Measurements from ENCODE around the gene CPAMD8. TPM values are rescaled to one million over a fixed set of nuclear protein-coding genes. Genes with fewer than 3 reads are reported as not detected.
"Not testable (repeated sequence)": the region's sequence is repeated elsewhere in the genome, so short reads cannot be mapped to it uniquely, and the experiment has no call there.

The CPAMD8 gene
- total RNA-seq, 2 donors from 2014 or later, result 5.5 to 21.4 TPM

DNA sequence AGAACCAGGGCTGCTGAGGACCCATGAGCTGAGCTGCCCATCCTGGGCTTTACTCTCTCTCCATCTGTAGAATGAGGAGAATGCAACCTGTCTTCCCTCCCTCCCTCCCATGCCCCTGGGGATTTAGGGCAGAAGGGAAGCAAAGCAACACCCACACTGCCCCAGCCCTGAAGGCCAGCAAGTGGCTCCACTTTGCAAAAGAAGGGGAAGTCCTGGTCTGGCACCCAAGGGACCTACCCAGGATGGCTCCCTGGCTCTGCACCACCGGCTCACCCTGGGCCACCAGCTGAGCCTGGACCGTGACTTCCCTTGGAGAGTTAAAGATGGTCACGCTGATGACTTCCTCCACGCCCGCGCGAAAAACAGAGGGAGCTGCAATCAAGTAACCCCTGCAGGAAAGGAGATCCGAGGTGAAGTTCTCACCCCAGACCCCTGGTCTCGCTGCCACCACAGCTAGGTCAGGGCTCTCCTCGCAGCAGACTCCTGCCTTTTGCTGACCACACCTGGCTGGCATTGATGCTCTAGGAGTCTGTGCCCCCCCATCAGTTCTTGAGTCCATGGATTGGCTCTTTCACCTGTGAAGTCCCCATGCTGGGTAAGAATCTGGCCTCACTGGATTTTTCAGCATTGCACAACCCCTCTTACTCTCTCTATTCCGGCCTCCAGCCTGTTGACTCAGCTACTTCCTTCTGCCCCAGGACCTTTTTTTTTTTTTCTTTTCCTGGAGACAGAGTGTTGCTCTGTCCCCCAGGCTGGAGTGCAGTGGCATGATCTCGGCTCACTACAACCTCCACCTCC, 4.6 kb downstream of the CPAMD8 start:
- H3K27ac ChIP-seq, result no peak overlapping the region
- no peaks in the 10 kb centered on the region for H3K4me1 ChIP-seq
- DNase-seq (ENCODE audit: low spot score), result no peak
- H3K9me3 ChIP-seq, result peaks cover 0 to 25% of the 10 kb centered on the region in 2 donors
- H3K4me3 ChIP-seq, result no peak overlapping the region
- TF ChIP-seq, protein P1, sequence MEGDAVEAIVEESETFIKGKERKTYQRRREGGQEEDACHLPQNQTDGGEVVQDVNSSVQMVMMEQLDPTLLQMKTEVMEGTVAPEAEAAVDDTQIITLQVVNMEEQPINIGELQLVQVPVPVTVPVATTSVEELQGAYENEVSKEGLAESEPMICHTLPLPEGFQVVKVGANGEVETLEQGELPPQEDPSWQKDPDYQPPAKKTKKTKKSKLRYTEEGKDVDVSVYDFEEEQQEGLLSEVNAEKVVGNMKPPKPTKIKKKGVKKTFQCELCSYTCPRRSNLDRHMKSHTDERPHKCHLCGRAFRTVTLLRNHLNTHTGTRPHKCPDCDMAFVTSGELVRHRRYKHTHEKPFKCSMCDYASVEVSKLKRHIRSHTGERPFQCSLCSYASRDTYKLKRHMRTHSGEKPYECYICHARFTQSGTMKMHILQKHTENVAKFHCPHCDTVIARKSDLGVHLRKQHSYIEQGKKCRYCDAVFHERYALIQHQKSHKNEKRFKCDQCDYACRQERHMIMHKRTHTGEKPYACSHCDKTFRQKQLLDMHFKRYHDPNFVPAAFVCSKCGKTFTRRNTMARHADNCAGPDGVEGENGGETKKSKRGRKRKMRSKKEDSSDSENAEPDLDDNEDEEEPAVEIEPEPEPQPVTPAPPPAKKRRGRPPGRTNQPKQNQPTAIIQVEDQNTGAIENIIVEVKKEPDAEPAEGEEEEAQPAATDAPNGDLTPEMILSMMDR (IDR thresholded peaks at IDR 0.05), result no peak
- no peaks in the 10 kb centered on the region for H3K36me3 ChIP-seq
- H3K27me3 ChIP-seq, result peaks cover 0 to 11% of the 10 kb centered on the region in 2 donors

DNA sequence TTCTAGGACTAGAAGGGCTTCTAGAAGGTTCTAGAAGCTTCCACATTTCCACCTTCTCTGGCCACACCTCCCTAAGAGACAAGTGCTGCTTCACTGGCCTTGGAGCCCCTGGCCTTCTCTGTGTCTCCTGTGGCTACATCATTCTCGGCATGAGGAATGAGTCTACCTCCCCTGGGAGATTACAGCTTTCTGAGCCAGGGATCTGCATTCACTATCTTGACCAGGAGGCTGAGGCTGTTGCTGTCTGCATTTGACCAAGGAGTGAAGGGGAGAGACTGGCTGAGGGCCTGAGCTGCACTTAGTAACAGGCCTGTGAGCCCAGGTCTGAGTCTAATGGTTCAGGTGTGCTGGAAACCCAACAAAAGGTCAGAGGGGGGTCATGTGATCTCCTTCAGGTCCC, 5.3 kb downstream of the CPAMD8 start:
- DNase-seq (ENCODE audit: low spot score), result no peak
- peaks cover 0 to 11% of the 10 kb centered on the region in 2 donors for H3K27me3 ChIP-seq
- peaks cover 0 to 25% of the 10 kb centered on the region in 2 donors for H3K9me3 ChIP-seq
- no peak overlapping the region for H3K4me3 ChIP-seq
- TF ChIP-seq, protein P1 (IDR thresholded peaks at IDR 0.05), result no peak
- H3K4me1 ChIP-seq, result no peaks in the 10 kb centered on the region
- H3K27ac ChIP-seq, result no peak overlapping the region
- H3K36me3 ChIP-seq, result no peaks in the 10 kb centered on the region

DNA sequence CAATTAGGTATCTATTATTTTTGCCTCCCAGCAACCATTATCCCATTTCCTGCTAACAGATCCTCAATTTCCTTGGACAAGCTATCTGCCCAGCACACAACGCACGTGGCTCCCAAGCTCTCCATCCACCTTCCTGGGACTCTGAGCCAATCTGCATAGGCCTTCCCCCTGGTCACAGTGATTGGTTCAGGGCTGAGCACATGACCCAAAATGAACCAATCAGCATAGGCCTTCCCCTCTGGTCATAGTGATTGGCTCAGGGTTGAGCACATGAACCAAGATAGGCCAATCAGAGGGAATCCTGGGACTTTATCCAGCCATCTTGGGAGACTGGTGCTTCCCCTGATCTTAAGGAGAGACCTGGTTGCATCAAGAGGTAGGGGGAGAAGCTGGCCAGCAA, 5.8 kb downstream of the CPAMD8 start:
- Histone ChIP-seq H3K27ac (no peak overlapping the region), H3K4me3 (no peak overlapping the region), H3K9me3 (peaks cover 0 to 25% of the 10 kb centered on the region in 2 donors), H3K4me1 (no peaks in the 10 kb centered on the region), H3K36me3 (no peaks in the 10 kb centered on the region), H3K27me3 (peaks cover 0 to 6% of the 10 kb centered on the region in 2 donors)
- TF ChIP-seq, protein P1 (IDR thresholded peaks at IDR 0.05), result no peak
- DNase-seq (ENCODE audit: low spot score), result no peak

DNA sequence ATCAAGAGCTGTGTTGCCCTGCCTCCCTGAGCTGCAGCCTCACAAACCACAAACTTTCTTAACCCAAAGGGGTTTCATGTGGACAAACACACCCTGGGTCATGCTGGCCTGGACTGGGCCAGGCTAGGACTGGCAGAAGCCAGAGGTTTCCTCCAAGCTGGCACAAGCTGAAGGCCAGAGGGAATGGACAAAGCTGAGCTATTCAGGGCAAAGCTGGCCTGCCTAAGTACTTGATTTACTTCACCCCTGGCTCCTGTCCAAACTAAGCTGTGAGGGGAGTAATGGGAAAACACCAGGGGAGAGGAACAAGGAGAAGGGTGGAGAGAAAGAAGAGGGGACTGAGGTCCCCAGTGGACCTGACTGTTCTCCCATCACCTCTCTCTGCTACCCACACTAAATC, 6.2 kb downstream of the CPAMD8 start:
- Histone ChIP-seq H3K36me3 (no peaks in the 10 kb centered on the region), H3K27me3 (peaks cover 0 to 1% of the 10 kb centered on the region in 2 donors), H3K4me1 (no peaks in the 10 kb centered on the region), H3K4me3 (no peak overlapping the region), H3K9me3 (peaks cover 0 to 25% of the 10 kb centered on the region in 2 donors), H3K27ac (no peak overlapping the region)
- TF ChIP-seq, protein P1 (IDR thresholded peaks at IDR 0.05), result no peak
- no peak for DNase-seq (ENCODE audit: low spot score)

DNA sequence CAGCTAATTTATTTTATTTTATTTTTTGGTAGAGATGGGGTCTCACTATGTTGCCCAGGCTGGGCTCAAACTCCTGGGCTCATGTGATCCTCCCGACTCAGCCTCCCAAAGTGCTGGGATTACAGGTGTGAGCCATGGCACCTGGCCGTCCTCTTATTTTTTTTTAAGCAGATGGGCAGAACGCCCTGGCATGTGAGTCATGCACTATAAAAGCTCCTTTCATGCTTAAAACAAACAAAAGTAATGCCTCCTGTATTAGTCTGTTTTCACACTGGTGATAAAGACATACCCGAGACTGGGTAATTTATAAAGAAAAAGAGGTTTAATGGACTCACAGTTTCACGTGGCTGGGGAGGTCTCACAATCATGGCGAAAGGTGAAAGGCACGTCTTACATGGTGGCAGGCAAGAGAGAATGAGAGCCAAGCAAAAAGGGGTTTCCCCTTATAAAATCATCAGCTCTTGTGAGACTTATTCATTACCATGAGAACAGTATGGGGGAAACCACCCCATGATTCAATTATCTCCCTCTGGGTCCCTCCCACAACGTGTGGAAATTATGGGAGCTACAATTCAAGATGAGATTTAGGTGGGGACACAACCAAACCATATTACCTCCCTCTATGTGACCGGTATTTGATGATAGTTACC, 12.3 kb downstream of the CPAMD8 start:
- DNase-seq (ENCODE audit: low spot score); H3K4me1 ChIP-seq; H3K9me3 ChIP-seq; H3K36me3 ChIP-seq; H3K27ac ChIP-seq; H3K27me3 ChIP-seq; H3K4me3 ChIP-seq: not testable (repeated sequence)

DNA sequence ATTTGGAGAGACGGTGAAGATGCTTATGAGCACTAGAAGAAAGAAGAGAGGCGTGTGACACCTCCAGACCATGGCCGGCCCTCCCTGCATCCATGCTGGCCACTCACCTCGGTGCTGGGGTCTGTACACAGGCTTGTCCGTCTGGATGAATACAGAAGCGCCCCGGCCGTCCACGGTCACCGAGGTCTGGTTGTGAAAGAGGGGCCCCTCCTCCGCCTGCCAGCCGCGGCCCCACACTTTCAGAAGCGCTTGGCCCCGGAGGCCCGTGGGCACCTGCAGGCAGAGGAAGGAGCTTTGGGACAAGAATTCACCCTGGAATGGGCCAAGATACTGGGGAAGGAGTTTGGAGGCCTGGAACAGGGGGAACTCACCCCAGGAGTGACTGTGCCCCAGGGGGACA, 15.1 kb downstream of the CPAMD8 start:
- TF ChIP-seq, protein P1 (IDR thresholded peaks at IDR 0.05), result no peak
- Histone ChIP-seq H3K4me3 (no peak overlapping the region), H3K27me3 (no peaks in the 10 kb centered on the region), H3K4me1 (no peaks in the 10 kb centered on the region), H3K27ac (no peak overlapping the region), H3K9me3 (no peaks in the 10 kb centered on the region), H3K36me3 (no peaks in the 10 kb centered on the region)
- no peak for DNase-seq (ENCODE audit: low spot score)

All from right atrium auricular region (tissue), 2 donors.